Left ventricle myocardium superior (tissue), 1 donor: ENCODE measurements around the gene METTL6. TPM values are rescaled to one million over a fixed set of nuclear protein-coding genes. Genes with fewer than 3 reads are reported as not detected.
"Not testable (repeated sequence)": the region's sequence is repeated elsewhere in the genome, so short reads cannot be mapped to it uniquely, and the experiment has no call there.

Experiments
- ATAC-seq: fragments of 200-7000 bp; cut with Tn5 transposase; one replicate; pipeline ENCODE4 v1.9.1; 2020; ENCODE audit warnings: mild to moderate bottlenecking, moderate library complexity
- DNase-seq: peaks from one replicate; pipeline ENCODE4 v3.0.0-alpha.2; 2020
- intact Hi-C: fragments of 100-400 bp; cut with micrococcal nuclease; formaldehyde crosslinking; loops from one replicate; pipeline ENCODE4 v1.11.0; 2022
- total RNA-seq: library from RNA; stranded (reverse); fragmentation: NEBNext Ultra II Directional; extraction: Animal tissue kit (Norgen Biotek cat#: 25700); gene quantifications from one replicate; pipeline ENCODE4 v1.2.1, GENCODE V29; 2021
- donor health status: DM: no; HTN: yes; CAD: no; lungs with severe emphysema.

The METTL6 gene
- total RNA-seq, 1 donor from 2014 or later = 6.4 TPM

DNA sequence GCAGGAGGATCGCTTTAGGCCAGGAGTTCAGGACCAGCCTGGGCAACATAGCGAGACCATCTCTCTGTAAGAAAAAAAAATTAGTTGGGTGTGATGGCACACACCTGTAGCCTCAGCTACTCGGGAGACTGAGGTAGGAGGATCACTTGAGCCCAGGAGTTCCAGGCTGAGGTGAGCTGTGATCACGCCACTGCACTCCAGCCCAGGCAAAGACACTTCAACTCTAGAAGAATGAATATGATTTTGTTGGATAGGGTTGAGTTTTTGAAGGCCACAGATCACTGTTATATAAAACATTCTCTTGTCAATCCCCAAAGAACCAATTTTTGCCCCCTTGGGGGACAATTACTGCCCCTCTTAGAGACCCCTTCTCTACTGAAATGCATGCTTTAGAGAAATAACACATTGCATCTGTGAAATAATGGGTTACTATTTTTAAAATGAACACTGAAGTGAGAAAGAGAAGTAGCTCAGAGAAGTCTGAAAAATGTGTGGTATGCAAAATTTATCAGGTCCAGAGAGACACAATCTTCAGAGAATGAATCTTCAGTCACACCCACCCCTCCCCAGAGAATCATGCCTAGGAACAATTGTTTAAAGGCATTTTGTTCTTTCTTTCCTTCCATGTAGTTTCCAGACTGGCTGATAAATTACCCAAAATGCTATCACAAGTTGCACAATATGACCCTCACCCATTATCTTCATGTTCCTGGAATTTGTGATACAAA, 42.7 kb downstream of the METTL6 start:
- DNase-seq (no peak), ATAC-seq (no peak)
- intact Hi-C loops = loop anchor here (10.0 kb wide), 1 partner anchor 130 kb away; no protein-coding TSS in a partner anchor

DNA sequence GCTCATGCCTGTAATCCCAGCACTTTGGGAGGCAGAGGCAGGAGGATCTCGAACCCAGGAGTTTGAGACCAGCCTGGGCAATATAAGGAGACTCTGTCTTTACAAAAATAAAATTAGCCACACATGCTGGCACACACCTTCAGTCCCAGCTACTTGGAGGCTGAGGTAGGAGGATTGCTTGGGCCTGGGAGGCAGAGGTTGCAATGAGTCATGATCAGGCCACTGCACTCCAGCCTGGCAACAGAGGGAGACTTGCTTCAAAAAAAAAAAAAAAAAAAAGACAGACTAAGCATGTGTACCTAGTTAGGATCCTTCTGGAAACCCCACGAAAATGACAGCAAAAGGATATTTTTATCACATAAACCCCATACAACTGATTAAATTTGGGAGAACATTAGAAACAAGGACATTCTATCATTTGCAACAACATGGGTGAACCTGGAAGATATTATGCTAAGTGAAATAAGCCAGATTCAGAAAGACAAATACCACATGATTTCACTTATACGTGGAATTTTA, 44.9 kb downstream of the METTL6 start:
- no peak for DNase-seq
- intact Hi-C loops = loop anchor here (10.0 kb wide), 1 partner anchor 128 kb away; no protein-coding TSS in a partner anchor
- no peak for ATAC-seq

DNA sequence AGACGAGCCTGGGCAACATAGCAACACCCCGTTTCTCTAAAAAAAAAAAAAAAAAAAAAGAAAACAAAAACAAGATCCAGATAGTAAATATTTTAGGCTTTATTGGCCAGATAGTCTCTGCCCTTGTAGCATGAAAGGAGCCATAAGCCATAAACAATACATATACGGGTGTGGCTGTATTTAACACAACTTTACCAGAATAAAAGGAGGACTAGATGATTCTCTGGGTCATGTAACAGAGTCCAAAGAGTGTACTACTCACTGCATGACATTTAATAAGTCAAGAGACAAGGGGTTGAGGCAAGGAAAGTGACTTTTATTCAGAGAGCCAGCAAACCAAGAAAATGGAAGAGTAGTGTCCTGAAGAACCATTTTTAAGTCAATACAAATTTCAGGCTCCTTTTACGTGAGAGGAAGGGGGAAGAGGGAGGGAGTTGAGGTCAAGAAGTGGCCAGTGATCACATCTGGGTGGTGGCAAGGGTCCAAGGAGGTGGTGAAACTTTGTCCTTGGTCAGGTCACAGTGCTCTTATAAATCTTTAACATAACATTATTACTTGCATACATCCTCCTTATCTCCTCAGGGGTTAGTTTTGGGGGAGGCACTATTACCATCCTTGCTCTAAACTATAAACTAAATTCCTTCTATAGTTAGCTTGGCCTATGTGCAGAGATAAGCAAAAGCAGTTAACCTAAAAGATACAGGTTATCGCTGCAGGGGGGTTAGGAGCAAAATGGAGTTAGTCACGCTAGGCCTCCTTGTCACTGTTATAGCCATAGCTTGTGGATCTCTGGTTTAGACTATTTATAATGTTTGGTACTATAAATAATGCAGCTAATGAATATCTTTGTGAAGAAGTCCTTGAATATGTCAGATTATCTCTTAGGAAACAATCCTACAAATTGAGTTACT, 46.1 kb downstream of the METTL6 start:
- DNase-seq (no peak), ATAC-seq (no peak)
- intact Hi-C loops = loop anchor here (10.0 kb wide), 1 partner anchor 126 kb away; no protein-coding TSS in a partner anchor

DNA sequence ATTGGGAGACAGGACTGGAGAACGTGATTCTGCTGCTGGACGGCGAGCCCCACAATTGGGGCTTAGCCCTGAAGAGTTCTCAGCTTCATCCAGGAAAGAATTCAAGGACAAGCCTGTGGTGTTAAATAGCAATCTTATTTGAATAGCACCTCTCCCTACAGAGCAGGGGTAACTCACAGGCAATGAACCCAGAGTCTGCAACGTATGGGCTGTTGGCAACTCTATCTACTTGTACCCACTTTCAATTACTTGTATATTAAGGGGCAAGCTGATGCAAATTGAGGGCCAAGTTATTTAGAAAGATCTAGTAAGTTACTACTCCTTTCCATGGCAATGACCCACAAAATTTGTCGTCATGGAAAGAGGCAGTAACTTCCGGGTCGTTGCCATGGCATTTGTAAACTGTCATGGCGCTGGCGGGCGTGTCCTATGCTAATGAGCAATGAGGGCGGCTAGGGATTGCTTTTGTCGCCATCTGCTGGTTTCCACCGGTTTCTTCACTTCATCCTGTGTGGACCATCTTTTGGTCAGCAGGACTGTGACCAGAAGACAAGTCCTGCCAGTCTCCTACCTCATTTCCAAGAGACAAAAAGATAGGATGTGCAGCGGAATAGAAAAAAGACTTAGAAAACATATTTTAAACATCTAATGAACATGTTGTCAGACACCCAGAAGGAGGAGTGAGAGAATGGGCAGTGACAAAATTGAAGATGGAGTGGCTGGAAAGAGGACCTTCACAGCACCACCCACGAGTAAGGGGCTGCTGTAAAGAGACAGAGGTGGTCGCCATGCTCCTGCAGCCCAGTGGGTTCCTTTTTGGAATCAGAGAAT, 49.2 kb downstream of the METTL6 start:
- ATAC-seq = peak; percentile 98
- peak; percentile 93 for DNase-seq
- intact Hi-C loops = no loop called here

DNA sequence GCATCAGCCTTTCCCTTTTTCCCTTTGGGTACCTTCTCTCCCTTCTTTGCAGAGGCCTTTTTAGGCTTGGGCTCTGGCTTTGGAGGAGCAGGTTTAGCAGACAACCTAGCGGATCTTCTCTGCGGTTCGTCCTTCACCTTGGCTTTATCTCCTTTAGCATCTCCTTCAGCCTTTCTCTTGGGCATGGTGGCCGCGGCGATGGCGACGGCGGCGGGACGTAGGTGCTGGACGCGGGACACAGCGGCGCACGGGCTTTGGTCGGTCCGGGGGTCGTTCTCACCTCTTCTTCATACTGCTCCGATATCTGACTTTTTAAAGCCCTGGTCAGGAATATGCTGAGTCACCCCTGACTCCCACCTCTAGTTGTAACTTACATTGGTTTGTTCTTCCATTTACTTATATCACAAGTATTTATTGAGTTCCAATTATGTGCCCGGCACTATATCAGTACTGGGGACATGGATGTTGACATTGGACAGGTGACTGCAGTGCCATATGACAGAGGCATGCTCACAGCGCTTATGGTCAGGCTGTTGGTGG, 51.8 kb downstream of the METTL6 start:
- intact Hi-C loops = no loop called here
- DNase-seq (no peak), ATAC-seq (no peak)

DNA sequence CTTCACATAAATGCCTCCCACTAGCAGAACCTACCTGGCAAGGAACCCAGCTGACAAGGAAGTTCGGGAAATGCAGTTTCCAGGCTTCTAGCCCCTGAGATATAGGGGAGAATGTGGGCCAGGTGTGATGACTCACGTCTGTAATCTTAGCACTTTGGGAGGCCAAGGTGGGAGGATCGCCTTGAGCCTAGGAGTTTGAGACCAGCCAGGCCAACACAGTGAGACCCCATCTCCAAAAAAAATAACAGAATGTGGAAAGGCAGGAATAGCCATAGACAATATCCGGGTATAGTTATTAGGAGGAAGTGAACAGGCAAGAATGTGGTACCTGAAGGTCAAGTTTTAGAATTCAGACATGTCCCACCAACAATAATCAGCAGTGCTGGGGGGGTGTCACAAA, 54.4 kb downstream of the METTL6 start:
- intact Hi-C loops = no loop called here
- DNase-seq = no peak
- no peak for ATAC-seq

DNA sequence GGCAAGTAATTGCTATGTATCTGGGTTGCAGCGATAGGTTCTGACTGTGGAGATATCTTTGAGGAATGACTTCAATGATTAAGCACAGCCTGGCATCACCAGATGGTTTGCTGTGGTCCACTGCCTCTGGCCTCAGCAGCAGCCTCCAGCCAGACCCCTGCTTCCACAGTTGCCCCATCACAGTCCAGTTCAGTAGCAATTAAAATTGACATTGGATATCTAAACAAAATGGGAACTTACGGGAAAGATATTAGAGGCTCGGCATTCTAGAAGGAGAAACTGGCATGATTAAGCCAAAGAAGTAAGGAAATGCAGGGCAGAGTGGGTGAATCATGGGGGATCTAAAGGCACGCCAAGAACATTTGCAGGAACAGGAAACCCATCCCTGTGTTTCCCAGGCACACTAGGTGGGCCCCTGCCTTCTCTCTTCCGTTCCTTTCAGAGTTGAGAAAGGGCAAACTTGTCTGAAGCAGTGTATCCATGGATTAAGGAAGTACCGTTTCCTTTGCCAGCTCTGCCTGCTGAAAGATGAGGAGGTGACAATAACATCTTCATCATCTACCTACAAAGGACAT, 58.7 kb downstream of the METTL6 start:
- DNase-seq (no peak), ATAC-seq (peak; percentile 28)
- intact Hi-C loops = no loop called here

DNA sequence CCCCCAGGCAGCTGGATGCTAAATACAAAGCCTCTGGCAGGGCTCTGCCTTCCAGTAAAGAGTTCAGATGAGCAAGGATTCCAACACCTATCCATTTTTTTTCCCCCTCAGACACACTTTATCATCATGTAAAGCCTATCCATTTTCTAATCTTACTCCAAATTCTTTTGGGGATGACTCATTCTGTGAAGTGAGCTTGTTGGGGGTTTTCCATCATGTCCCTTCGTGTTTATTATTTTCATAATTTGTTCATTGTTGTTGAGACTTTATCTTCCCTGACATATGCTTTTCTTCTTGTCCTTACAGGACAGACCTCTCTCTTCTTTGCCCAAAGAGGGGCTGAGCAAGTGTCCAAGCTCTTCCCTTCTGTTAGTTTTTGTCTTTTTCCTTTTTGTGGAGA, 60.3 kb downstream of the METTL6 start:
- intact Hi-C loops = no loop called here
- DNase-seq (no peak), ATAC-seq (no peak)

DNA sequence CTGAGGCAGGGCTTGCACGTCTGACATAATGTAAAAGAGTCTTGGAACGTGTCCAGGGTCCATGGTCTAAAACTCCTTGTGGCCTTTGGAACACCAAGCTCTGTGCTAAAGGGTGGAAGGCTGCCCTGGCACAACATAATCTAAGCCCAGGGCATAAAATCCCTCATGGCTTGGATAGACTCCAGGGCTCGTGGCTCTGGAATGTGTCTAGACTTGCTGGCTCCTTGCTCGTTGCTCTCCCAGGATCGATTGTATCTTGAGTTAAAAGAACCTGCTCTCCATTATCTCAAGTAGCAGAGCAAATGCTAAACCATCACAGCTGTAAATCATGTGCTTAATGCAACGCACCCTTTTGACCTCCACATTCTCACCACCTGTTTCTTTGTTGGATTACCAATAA, 63.3 kb downstream of the METTL6 start:
- intact Hi-C loops, DNase-seq, ATAC-seq: not testable (repeated sequence)

DNA sequence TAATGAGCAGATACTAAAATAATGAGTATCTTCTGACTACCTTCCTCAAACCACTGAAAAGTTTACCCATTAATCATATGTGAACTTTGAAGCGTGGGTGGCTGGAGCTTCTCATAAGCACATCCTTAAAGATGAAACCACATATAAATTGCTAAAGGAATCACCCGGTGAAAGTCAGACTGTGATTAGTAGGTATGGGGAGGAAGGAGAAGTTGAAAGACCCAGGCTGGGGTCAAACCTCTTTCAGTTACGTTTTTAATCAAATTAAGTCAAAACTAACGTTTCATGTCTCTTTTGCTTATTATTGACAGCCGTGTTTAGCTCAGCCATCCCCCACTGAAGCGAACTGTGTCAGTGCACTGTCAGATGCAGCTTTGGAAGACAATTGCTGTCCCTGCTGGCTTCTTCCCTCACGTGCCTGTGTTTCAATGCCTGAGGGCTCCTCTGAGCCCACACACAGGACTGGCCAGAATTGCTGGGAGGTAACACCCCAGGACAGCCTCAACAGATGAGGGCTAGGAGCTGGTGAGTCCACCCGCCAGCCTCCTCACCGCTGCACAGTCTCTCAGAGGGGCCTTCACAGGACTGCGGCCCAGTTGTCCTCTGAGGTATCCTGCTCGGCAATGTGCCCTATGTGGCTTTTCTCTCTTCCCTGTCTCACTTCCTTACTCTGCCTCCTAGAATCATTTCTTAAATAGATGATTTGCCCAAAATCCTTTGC, 65.7 kb downstream of the METTL6 start:
- DNase-seq = no peak
- ATAC-seq = peak; percentile 41
- intact Hi-C loops = no loop called here

DNA sequence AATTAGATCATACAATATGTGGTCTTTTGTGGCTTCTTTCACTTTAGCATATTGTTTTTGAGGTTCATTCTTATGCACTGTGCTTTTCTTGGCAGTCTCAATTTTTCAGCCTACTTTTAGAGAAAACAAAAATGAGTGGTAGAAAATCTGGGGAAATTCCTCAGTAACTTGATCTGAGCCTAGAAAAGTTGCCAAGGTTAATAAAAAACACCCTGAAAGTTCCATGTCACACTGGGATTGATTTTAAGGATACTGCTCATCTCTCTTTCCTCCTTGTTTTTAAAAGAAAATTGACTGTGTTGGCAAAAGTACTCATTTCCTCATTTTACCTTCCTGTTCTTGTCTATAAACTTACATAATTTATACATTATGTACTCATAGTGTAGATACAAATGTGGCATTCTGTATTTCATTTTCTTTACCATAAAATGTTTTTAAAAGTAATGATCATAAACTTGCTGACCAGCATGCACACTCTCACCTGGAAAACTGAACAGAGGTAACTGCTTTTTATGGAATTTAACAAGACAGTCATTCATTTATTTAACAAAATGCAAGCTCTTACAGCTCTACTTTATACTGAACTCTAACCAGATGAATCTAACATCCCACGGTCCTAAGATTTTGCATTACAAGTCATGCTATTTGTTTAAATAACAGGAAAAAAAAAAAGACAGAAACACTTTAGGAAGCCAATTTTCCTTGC, 66.4 kb downstream of the METTL6 start:
- no peak for ATAC-seq
- intact Hi-C loops = no loop called here
- DNase-seq = no peak

Other genes with a start within 250 kb of the METTL6 start
- 34.2 TPM for gene CAPN7, start 221.3 kb downstream of the METTL6 start, total RNA-seq
- gene SH3BP5, start 95.0 kb downstream of the METTL6 start, total RNA-seq = 9.7 TPM
- gene EAF1, start 54 bp upstream of the METTL6 start, total RNA-seq = 7.0 TPM
- 0.99 TPM for gene COLQ, start 94.2 kb upstream of the METTL6 start, total RNA-seq
- 15.6 TPM for gene HACL1, start 174.0 kb upstream of the METTL6 start, total RNA-seq
- gene BTD, start 174.2 kb upstream of the METTL6 start, total RNA-seq = 11.0 TPM